GM21723 (cell line): ENCODE results near the gene FKBP11.

Experiments
- ATAC-seq: cut with Tn5 transposase; IDR thresholded peaks from one replicate; pipeline ENCODE4 v1.9.1; 2021; ENCODE audit warnings: mild to moderate bottlenecking, moderate library complexity; ENCODE audit not compliant: unreplicated experiment

FKBP11 gene

DNA sequence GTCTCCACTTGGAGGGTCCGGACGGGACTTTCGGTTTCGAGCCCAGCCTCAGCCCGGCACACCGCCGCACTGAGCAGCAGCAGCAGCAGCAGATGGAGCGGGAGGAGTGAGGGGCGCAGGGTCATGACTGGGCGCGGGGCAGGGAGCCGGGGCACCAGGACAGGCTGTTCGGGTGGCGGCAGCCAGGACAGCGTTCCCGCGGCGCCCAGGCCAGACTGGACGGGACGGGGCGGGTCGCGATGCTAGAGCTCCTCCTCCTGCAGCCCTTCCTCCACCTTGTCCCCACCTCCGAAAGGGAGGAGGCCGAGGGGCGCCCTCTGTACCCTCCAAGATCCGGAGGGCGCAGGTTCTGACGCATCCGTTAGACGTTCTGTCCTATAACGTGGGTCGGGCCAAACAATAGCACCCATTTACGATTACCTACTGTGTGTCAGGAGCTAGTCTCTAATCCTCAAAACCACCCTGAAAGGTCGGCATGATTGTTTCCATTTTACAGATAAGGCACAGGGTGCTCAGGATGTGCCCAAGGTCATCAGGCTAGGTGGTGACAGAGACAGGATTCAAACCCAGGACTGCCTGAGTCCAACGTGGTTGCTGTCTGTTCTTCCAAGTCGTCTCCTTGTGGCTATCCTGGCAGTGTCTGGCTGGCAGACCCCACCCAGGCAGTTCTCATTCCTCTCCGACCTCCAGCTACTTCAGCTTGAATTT lies at the start of gene FKBP11:
FKBP11 (minus strand) TSS at position 189 of the 708 bp plus-strand sequence; CDS start at position 125, 64 bp downstream.
- ATAC-seq = peak; percentile 82

DNA sequence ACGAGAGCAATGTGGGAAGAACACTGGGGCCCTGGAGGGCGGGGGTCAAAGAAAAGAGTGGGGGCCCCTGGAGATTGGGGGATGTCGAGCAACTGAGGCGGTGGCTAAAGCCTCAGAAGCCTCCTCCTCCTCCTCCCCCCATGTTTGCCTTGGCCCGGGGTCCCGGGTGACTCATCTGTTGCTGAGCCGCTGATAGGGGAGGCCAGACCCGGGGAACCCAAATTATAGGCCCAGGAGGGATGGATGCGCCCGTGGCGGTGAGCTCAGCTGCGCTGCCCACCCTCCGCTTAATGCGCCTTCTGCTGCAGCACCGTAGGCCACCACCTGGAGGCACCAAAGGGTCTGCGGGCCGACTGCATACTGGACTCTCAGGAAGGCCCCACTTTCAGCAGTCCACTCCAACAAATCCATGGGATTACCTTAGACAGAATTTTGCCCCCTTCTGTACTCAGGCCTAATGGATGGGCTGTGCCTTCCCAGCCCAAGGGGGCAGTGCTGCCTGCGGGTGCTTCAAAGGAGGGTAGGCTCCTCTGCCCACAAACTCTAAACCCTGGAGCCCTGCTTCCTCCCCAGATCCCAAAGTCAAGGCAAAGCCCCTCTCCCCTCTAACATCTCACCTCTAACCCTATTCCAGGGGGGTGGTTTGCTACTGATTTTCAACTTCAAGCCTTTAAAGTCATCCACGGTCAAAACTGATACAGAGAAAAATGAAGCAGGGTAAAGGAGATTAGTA lies 48.8 kb upstream of the FKBP11 start:
- no peak for ATAC-seq

DNA sequence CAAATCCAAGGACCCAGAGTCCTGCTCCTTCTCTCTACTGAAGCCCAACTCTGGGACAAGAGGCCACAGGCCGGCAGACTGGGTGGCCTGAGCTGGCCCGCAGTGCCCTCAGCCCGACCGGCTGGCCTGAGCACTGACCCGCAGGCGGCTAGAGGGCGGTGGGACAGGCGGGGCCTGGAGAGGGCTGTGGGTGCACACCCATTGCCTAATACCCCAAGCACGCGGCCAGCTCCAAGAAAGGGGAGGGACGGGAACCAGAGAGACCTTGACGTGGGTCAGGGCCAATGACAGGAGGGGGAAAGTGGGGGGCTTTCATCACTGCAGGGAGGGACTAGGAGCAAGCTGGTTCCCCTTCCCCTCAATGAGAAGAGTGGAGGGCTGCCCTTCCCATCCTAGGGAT lies 48.2 kb upstream of the FKBP11 start:
- no peak for ATAC-seq

DNA sequence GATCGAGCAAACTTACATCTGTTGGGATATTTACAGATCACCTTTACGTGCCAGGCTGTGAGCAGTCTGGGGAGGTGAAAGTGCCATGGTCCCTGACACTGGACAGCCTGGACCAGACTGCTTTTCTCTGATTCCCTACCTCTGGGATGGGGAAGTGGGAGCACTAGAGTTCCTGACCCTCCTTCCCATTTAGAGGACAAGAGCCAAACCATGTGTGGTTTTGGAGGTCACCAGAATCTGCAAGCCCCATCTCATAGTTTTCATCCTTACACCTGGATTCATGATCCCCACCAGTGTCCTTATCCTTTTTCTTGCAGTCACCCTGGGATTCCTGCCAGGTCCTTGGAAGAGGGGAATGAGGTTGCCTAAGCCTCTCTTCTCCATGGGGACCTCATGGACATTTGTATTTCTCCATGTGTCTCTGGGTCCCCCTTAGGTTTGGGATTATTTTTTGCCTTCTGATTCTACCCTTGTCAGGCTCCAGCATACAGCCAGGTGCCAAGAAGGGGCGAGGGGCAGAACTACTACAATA lies 47.7 kb upstream of the FKBP11 start:
- no peak for ATAC-seq

DNA sequence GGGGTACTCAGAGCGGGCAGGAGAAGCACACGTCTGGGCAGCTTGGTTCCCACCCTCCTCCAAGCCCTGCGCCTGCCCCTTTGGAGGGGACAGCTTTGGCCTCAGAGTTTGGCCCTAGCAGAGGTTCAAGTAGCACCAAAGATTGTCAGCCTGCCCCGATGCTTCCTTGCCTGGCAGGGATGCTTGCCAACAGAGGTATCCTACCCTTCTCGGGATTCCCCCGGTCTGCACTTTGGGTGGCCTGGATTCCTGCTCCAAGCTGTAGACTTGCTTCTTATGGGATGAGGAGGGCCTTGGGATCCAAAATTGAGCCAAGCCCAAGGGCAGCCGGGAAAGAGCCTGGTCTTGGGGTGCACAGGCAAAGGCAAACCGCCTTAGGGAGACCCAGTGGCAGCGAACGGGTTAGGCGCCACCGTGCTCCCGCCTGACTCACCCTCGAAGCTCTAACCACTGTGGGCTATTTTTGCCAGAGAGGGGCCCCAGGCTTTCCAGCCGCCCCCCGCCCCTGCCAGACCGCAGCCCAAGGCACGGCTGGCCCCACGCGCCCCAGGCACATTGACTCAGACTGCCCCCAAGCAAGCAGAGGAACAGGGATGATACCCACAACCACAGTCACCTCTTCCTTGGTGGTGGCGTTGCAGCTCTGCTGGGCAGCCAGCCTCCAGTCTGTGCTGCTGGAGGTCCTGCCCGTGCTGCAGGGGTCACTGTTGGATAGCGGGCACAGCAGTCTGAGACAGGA lies 47.1 kb upstream of the FKBP11 start:
- no peak for ATAC-seq

DNA sequence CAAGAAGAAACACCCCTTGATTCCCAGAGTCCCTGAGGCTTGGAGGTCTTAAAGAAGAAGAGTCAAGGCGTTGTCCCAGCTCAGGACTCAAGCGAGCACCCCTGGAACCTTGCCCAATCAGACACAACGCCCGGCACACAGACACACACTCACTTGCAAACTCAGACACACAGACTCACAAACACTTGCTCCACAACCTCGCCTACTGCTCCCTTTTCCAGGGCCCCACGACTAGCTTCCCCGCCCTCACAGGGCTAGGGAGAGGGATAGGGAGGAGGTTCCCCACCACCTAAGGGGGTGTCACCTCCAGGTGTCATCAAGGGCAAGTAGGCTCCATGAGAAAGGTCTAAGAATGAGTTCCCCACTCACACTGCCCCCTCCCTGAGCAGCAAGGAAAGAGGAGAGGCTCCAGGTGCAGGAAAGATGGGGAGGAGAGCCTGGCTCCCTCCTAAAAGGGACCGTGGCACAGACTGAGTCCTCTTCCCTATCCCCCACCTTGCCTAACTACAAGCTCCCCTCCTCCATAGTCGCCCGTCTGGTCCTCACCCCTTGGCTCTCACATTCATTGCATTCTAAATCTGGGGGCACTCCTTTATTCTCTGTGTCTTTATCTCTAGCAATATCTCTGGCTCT lies 45.5 kb upstream of the FKBP11 start:
- no peak for ATAC-seq

DNA sequence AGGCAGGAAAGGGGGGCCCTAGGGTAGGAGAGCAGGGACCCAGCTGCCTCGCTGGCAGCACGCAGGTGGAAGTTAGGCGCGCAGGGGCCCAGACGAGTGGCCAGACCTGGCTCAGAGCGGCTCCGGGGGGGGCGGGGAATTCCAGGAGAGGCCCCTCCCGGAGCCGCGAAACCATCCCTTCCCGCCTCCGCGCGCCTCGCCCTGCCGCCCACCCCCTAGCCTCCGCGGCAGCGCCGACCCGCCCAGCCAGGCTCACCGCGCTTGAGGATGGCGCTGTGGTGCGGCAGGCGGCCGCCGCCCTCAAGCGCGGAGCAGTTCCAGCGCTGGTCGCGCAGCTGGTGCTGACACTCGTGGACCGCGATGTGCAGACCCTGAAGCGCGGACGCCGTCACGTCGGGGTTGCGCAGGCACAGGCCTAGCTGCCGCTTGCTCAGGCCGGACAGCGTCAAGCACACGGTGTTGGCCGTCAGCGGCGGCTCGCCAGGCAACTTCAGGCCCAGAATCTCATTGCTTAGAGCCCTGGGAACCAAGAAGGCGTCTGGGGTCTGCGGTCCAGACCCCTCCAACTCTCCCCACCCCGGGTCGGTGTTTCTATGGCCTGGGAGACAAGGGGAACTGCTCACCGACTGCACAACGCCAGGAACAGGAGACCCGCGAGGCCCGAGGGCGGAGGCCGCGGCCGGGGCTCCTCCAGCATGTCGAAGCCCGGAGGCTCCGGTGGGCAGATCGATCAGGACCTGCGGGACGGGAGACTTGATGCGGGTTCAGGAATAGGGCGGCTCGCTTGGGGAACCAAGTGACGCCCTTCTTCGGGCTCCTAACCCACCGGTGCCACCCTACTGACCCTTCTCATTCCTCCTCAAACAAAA lies 44.8 kb upstream of the FKBP11 start:
- ATAC-seq = no peak

DNA sequence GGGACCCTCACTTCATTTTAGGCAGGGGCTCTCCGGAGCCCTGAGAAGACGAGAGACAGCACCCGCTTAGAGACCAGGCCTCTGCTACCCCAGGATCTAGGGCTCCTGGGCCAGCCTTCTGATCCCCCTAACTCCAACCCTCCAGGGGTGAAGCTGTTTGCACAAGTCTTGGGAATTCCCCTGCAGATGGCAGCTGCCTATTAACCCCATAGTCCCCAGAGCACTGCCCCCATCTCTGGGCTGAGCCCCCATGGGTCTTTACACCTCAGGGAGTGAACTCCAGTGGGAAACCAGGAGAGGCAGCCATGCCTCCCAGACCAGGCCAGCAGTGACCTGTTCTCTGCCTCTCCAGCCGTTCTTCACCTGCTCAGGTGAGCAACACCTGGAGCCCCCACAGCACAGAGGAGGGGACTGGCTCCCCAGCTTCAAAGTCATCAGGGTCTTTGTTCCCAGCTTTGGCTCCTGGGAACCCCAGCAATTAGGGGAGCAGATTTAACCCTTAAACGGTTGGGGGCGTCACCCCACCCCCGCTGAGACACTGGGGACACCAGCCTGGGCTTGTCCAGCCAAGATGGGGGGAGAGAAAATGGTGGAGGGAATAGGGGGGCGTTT lies 44.0 kb upstream of the FKBP11 start:
- no peak for ATAC-seq

DNA sequence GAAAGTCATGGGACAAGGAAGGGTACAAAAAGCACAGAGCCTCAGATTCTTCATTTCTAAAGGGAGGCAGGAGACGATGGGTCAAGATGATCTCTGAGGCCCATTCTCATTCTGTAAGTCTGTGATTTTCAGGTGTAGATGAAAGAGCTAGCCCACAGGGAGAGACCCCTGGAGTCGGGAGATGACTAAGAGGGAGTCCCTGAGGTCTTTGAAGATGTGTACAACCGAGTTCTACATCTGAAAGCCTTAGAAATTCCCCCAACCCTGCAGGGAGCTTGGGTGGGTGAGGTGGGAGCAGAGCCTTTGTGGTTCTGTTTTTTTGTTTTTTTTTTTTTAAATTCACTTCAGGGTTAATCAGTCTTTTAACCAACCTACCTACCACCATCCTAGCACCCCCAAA lies 43.2 kb upstream of the FKBP11 start:
- no peak for ATAC-seq

DNA sequence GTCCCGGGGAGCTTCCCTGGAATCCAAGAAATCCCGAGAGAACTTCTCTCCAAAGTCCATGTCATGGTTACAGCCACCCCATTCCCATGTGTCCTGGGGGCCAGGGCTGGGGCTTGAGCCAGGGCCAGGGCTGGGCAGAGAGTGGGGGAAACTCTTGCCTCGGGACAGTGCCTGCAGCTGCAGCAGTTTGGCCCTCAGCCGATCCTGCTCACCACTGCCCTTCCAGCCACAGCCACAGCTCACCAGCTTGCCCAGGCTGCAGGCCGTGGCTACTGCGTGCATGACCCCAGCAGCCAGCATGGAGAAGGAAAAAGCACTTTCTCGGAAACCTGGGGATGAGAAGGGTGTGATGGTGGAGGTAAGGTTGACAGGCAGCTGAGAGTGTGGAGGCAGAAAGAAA lies 42.7 kb upstream of the FKBP11 start:
- ATAC-seq = no peak

DNA sequence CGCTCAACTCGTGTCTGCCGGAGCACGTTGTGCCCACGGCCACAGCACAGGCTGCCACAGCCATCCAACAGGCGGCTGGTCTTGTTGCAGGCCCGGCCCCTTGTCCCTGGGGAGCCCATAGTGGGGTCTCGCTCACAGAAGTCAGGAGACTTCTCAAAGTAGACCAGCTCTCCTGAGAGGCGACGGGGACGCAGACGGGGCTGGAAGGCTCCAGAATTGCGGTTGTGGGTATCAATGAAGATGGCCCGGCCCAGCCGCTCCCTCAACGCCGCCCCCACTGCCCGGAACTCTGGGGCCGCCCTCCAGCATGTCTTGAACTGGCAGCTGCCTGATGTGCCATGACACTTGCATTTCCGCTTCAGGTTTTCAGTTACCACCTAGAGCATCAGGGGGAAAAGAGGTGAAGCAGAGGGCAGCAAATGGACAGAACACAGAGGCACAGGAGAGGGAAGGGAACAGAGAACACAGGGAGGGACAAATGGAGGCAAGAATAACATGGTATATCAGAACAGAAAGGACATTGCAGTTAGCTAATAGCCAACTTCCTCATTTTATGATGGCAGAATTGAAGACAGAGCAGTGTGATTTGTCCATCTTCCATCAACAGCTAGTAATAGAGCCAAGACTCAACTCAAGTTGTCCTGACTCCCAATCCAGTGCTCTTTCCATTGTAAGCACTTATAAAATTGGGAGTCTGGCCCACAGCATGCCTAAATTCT lies 41.0 kb upstream of the FKBP11 start:
- no peak for ATAC-seq

DNA sequence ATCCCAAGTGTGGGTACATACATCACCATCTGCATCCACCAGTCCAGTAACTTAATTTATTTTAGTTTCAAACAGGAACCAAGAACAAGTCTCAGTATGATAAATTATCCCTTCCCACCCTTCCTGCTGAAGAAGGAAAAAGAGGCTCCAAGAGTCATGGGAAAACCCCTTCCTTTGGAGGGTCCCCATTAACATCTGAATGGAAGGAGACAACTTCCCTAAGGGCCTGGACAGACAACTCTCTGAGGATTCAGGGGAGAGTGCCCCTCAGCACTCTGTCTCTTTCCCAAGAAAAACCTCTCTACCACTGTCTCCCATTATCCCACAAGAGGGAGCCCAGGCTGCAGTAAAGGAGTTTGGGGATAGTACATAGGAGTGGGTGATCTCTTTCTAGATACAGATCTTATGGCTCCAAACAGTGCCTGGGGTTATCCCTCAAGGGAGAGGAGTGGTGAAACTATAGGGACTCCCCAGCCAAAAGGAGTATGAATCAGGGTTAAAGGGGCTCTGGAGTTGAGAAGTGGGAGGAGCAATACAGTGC lies 40.1 kb upstream of the FKBP11 start:
- no peak for ATAC-seq

DNA sequence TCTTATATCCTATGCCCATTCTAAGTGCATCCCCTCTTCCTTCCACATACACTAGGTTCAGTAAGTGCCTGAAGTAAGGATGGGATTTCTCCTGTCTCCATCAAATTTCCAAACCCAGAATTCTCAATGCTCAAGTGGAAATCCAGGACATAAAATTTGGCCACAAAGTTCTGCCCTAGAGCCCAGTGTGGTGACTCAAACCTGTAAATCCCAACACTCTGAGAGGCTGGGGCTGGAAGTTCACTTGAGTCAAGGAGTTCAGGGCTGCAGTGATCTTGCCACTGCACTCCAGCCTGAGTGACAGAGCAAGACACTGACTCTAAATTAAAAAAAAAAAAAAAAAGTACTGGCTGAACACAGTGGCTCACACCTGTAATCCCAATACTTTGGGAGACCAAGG lies 36.5 kb upstream of the FKBP11 start:
- no peak for ATAC-seq

DNA sequence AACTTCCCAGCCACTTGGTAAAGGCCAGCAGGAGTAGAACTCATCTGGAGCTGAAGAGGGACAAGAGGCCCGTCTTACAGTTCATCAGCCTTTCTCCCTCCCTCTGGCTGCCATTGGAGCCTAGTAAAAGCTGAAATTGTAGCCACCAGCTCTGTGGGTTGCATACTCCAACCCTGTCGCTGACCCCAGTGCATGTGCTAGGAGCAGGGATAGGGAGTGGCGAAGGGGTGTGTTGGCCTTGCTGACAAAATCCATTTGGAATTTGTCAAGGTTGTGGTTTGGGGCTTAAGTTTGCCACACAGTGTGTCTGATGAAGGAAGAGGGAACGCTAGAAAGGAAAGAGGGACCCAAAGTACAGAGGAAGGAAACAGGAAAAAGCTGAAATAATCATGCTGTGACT lies 36.0 kb upstream of the FKBP11 start:
- ATAC-seq = no peak

DNA sequence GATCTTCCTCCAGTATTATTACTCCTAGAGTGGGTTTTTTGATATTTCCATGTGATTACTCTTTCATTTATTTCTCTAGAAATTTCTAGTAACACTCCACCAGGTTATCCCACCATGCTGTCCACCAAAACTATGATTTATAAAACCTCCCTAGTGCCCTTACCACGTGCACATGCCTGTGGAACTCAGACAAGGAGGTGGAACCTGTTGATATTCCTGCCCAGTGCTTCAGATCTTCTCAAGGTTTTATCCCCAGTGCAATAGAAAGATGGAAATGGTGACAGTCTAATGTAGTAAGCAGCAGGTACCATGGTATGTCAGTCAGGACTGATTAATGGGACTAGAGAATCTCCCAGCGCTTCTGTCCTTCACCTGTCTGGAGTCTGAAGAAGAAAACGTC lies 35.5 kb upstream of the FKBP11 start:
- no peak for ATAC-seq

DNA sequence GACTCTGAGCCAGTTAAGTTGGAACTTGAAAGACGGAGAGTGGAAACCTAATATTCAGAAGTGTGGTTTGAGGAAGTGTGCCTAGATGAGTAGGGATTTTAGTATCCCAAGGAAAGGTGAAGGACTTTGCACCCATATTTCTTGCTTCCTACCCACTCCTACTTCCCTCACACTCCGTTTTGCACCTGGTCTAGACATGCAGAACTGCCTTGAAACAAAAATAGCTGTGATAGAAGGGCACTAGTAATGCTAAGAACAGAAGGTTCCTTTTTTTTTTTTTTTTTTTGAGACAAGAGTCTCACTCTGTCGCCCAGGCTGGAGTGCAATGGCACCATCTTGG lies 32.7 kb upstream of the FKBP11 start:
- ATAC-seq = no peak

DNA sequence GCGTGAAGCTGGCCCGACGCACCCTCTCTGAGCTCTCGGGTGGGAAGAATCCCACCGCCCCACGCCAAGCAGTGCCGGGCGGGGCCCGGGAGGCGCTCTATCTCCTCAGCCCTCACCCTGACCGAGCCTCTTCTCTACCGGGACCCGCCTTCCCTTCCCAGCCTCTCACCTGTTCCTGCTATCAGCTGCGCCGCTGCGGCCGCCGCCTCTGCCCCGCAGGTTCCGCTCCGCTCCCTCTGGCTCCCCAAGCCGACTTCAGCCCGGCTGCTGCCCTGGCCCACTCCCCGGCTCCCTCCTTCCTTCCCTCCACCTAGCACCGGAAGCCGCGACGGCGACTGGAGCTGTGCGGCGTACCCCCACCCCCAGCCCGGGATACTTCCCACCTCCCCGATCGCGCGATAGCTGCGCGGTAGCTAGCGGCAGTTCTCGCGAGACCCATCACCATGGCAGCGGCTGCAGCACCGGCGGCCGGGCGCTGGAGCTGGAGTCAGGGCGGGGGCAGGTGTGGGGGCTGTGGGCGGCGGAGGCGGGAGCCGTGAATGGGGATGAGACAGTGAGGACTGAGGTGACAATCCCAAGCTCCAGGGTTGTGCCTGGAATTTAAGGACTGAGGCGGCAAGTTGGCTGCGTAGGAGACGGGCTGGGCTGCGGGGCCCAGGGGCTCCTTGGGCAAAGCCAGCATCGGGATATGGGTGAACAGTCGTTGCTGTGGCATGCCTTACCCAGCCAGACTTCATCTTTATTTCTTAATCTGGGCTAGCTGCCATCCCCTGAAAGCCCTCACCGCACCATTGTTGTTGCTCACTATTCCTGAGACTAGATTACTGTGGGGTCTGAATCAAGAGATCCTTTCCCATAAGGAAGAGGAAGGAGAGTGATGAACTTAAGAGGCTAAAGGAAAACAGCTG lies 32.1 kb upstream of the FKBP11 start, which contains the start of gene ARF3:
ARF3 (minus strand) TSS at position 347 of the 908 bp plus-strand sequence. CDS start 16,392 bp downstream, outside the sequence.
- ATAC-seq = peak; percentile 94
